ENCODE results near the gene CHMP4B. TPM values are rescaled to one million over a fixed set of nuclear protein-coding genes. Genes with fewer than 3 reads are reported as not detected.

CHMP4B gene
- total and polyA plus RNA-seq, 4 donors, result 2.7 to 37.2 (median 17.2) TPM

DNA sequence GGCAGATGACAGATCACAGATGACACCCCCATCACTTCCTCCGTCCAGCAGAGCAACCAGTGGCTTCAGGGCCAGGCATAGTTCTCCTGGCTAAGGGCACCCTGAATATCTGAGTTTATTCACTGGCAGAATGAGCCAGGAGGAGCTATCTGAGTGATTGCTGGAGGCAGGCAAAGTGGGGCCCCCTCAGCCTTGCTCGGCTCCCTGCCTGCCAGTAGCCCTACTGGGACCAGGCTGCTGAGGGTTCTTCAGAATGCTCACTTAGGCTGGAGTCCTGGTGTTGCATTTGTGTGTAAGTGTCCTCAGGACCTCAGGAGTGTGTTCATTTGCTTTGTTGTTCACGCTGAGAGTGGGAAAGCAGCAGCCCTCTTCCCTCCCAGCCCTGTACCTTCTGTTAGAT is 31.2 kb downstream of the CHMP4B start:
- Histone ChIP-seq H3K4me1 (ENCODE audit: control insufficient read depth in 4 of 4, insufficient read depth in 4 of 4, low read length in 3 of 4) (peaks cover 23 to 72% (median 55%) of the 10 kb centered on the region in 4 donors), H3K9me3 (ENCODE audit: control insufficient read depth in 4 of 4, low read length in 3 of 4) (no peaks in the 10 kb centered on the region), H3K4me3 (ENCODE audit: low read depth in 1 of 3, low read length in 3 of 3) (no peak overlapping the region), H3K27me3 (ENCODE audit: control insufficient read depth in 4 of 4, insufficient read depth in 4 of 4, low read length in 3 of 4) (no peaks in the 10 kb centered on the region), H3K27ac (ENCODE audit: low read depth in 1 of 2, low read length in 2 of 2) (no peak overlapping the region), H3K36me3 (ENCODE audit: control insufficient read depth in 4 of 4, insufficient read depth in 3 of 4, low read depth in 1 of 4, low read length in 3 of 4) (no peaks in the 10 kb centered on the region), H3K9ac (ENCODE audit: low read depth in 1 of 2, low read length in 2 of 2) (no peak overlapping the region)
- 89% methylated on average over 3 of the region's 3 CpGs for WGBS
- no peak for TF ChIP-seq YY1 (IDR thresholded peaks at IDR 0.05)
- TF ChIP-seq FOXA1 (IDR thresholded peaks at IDR 0.05), result no peak
- TF ChIP-seq RAD21 (IDR thresholded peaks at IDR 0.05), result no peak
- TF ChIP-seq, protein P1, sequence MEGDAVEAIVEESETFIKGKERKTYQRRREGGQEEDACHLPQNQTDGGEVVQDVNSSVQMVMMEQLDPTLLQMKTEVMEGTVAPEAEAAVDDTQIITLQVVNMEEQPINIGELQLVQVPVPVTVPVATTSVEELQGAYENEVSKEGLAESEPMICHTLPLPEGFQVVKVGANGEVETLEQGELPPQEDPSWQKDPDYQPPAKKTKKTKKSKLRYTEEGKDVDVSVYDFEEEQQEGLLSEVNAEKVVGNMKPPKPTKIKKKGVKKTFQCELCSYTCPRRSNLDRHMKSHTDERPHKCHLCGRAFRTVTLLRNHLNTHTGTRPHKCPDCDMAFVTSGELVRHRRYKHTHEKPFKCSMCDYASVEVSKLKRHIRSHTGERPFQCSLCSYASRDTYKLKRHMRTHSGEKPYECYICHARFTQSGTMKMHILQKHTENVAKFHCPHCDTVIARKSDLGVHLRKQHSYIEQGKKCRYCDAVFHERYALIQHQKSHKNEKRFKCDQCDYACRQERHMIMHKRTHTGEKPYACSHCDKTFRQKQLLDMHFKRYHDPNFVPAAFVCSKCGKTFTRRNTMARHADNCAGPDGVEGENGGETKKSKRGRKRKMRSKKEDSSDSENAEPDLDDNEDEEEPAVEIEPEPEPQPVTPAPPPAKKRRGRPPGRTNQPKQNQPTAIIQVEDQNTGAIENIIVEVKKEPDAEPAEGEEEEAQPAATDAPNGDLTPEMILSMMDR (IDR thresholded peaks at IDR 0.05; ENCODE audit: low read depth, low read length, missing input control), result no peak
- TF ChIP-seq TAF1 (conservative IDR thresholded peaks at IDR 0.05), result no peak
- no peak for TF ChIP-seq FOXA2 (IDR thresholded peaks at IDR 0.05)
- TF ChIP-seq EGR1 (IDR thresholded peaks at IDR 0.05; ENCODE audit: low read depth in 2 of 2), result no peak
- no peak for TF ChIP-seq JUND (IDR thresholded peaks at IDR 0.05)
- TF ChIP-seq, protein P2, sequence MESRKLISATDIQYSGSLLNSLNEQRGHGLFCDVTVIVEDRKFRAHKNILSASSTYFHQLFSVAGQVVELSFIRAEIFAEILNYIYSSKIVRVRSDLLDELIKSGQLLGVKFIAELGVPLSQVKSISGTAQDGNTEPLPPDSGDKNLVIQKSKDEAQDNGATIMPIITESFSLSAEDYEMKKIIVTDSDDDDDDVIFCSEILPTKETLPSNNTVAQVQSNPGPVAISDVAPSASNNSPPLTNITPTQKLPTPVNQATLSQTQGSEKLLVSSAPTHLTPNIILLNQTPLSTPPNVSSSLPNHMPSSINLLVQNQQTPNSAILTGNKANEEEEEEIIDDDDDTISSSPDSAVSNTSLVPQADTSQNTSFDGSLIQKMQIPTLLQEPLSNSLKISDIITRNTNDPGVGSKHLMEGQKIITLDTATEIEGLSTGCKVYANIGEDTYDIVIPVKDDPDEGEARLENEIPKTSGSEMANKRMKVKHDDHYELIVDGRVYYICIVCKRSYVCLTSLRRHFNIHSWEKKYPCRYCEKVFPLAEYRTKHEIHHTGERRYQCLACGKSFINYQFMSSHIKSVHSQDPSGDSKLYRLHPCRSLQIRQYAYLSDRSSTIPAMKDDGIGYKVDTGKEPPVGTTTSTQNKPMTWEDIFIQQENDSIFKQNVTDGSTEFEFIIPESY (IDR thresholded peaks at IDR 0.05), result no peak
- TF ChIP-seq, protein P3, sequence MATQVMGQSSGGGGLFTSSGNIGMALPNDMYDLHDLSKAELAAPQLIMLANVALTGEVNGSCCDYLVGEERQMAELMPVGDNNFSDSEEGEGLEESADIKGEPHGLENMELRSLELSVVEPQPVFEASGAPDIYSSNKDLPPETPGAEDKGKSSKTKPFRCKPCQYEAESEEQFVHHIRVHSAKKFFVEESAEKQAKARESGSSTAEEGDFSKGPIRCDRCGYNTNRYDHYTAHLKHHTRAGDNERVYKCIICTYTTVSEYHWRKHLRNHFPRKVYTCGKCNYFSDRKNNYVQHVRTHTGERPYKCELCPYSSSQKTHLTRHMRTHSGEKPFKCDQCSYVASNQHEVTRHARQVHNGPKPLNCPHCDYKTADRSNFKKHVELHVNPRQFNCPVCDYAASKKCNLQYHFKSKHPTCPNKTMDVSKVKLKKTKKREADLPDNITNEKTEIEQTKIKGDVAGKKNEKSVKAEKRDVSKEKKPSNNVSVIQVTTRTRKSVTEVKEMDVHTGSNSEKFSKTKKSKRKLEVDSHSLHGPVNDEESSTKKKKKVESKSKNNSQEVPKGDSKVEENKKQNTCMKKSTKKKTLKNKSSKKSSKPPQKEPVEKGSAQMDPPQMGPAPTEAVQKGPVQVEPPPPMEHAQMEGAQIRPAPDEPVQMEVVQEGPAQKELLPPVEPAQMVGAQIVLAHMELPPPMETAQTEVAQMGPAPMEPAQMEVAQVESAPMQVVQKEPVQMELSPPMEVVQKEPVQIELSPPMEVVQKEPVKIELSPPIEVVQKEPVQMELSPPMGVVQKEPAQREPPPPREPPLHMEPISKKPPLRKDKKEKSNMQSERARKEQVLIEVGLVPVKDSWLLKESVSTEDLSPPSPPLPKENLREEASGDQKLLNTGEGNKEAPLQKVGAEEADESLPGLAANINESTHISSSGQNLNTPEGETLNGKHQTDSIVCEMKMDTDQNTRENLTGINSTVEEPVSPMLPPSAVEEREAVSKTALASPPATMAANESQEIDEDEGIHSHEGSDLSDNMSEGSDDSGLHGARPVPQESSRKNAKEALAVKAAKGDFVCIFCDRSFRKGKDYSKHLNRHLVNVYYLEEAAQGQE (IDR thresholded peaks at IDR 0.05), result no peak
- no peak for TF ChIP-seq RXRA (IDR thresholded peaks at IDR 0.05)
- TF ChIP-seq, protein P4, sequence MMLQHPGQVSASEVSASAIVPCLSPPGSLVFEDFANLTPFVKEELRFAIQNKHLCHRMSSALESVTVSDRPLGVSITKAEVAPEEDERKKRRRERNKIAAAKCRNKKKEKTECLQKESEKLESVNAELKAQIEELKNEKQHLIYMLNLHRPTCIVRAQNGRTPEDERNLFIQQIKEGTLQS (IDR thresholded peaks at IDR 0.05), result no peak
- TF ChIP-seq NR2F2 (IDR thresholded peaks at IDR 0.05), result no peak
- no peak for TF ChIP-seq SP1 (IDR thresholded peaks at IDR 0.05)
- no peak for TF ChIP-seq HNF4A (conservative IDR thresholded peaks at IDR 0.05)
- TF ChIP-seq, protein P5, sequence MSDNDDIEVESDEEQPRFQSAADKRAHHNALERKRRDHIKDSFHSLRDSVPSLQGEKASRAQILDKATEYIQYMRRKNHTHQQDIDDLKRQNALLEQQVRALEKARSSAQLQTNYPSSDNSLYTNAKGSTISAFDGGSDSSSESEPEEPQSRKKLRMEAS (IDR thresholded peaks at IDR 0.05), result no peak
- no peak for TF ChIP-seq GABPA (IDR thresholded peaks at IDR 0.05 in 1 of 2, conservative IDR thresholded peaks at IDR 0.05 in 1 of 2)
- TF ChIP-seq HNF4G (IDR thresholded peaks at IDR 0.05), result no peak
- no peak for DNase-seq (ENCODE audit: low spot score)

All from liver (tissue), 9 donors.